Omental fat pad (tissue), 4 donors: ENCODE results near the gene CPNE5. TPM values are rescaled to one million over a fixed set of nuclear protein-coding genes. Genes with fewer than 3 reads are reported as not detected.

ENCODE experiments used
- ATAC-seq: fragments of 150-250 bp; one replicate; pipeline ENCODE4 v1.9.1; 2016; ENCODE audit warnings: mild to moderate bottlenecking, moderate library complexity; ENCODE audit not compliant: low FRiP score
- DNase-seq: peaks from one replicate; pipeline ENCODE4 v3.0.0-alpha.2; 2019; ENCODE audit warnings: low spot score
- CTCF ChIP-seq, 3 donors: fragments of 450-650 bp; IDR thresholded peaks; one replicate each; pipeline ENCODE4 v1.5.1; 2016 to 2017; ENCODE audit warnings: antibody characterized with exemption in 3 of 3, mild to moderate bottlenecking in 3 of 3, moderate library complexity in 2 of 3
- total RNA-seq, 4 donors: library from RNA; depleted of rRNA; stranded (reverse); fragments of >200 nt; gene quantifications; one replicate each; pipeline ENCODE4 v1.1.0, GENCODE V29; 2016

CPNE5 gene
- total RNA-seq, 4 donors from 2014 or later: 0.47 to 20.3 (median 7.6) TPM

- DNase-seq (no peak), ATAC-seq (no peak)
- TF ChIP-seq CTCF (IDR thresholded peaks at IDR 0.05): no peak
Measured at GRCh38 chr6:36800223-36801076, 38.8 kb downstream of the CPNE5 start.

GRCh38 chr6:36798852-36799251, 40.4 kb downstream of the CPNE5 start:
- ATAC-seq (no peak), DNase-seq (no peak)
- TF ChIP-seq CTCF (IDR thresholded peaks at IDR 0.05): no peak

GRCh38 chr6:36797653-36798052, 41.6 kb downstream of the CPNE5 start:
- no peak for ATAC-seq
- TF ChIP-seq CTCF (IDR thresholded peaks at IDR 0.05): no peak
- no peak for DNase-seq

- DNase-seq: no peak
- no peak for TF ChIP-seq CTCF (IDR thresholded peaks at IDR 0.05)
- no peak for ATAC-seq
Measured at GRCh38 chr6:36797055-36797454, 42.2 kb downstream of the CPNE5 start.

- no peak for ATAC-seq
- TF ChIP-seq CTCF (IDR thresholded peaks at IDR 0.05): no peak
- DNase-seq: no peak
Measured at GRCh38 chr6:36794713-36795065, 44.6 kb downstream of the CPNE5 start.

GRCh38 chr6:36793913-36794712, 45.1 kb downstream of the CPNE5 start:
- no peak for DNase-seq
- no peak for ATAC-seq

More at GRCh38 chr6:36793913-36794712, 45.1 kb downstream of the CPNE5 start:
- no peak for TF ChIP-seq CTCF (IDR thresholded peaks at IDR 0.05)
